ENCODE results near the gene ADSS1.

GRCh38 chr14:104718871-104719270, 5.2 kb upstream of the ADSS1 start:
- TF ChIP-seq CTCF (conservative IDR thresholded peaks at IDR 0.05 in 1 of 2, IDR thresholded peaks at IDR 0.05 in 1 of 2; ENCODE audit: low read depth in 1 of 2, low read length in 2 of 2) (no peak), EZH2 (IDR thresholded peaks at IDR 0.05; ENCODE audit: low read length, missing control alignments) (no peak)

All from fibroblast of lung (primary cell).